ENCODE data around the gene CLECL1.
"Not testable (repeated sequence)": the region's sequence is repeated elsewhere in the genome, so short reads cannot be mapped to it uniquely, and the experiment has no call there.

Gene CLECL1

GRCh38 chr12:9707864-9708808 lies 24.8 kb downstream of the CLECL1 start:
- DNase-seq = peak; percentile 49 to 54 (median 52)
- Histone ChIP-seq H3K9me3 (ENCODE audit: control insufficient read depth, low read length) (no peaks in the 10 kb centered on the region), H3K27ac (ENCODE audit: insufficient read depth, low read length, poor library complexity, severe bottlenecking) (peak overlapping the region; percentile 77), H3K36me3 (ENCODE audit: control insufficient read depth, insufficient read depth, low read length) (no peaks in the 10 kb centered on the region), H3K27me3 (replicated peaks; ENCODE audit: control insufficient read depth, insufficient read depth, low read length, poor library complexity, severe bottlenecking) (no peaks in the 10 kb centered on the region), H3K4me1 (ENCODE audit: control insufficient read depth, insufficient read depth, low read length, poor library complexity, severe bottlenecking) (peaks cover 19% of the 10 kb centered on the region), H3K4me3 (ENCODE audit: insufficient read depth, low read depth, low read length, poor library complexity, severe bottlenecking) (peak overlapping the region; percentile 39)

GRCh38 chr12:9707356-9707755 lies 25.5 kb downstream of the CLECL1 start:
- Histone ChIP-seq H3K4me3 (ENCODE audit: insufficient read depth, low read depth, low read length, poor library complexity, severe bottlenecking) (no peak overlapping the region), H3K27ac (ENCODE audit: insufficient read depth, low read length, poor library complexity, severe bottlenecking) (peak overlapping the region; percentile 77), H3K9me3 (ENCODE audit: control insufficient read depth, low read length) (no peaks in the 10 kb centered on the region), H3K27me3 (replicated peaks; ENCODE audit: control insufficient read depth, insufficient read depth, low read length, poor library complexity, severe bottlenecking) (no peaks in the 10 kb centered on the region), H3K36me3 (ENCODE audit: control insufficient read depth, insufficient read depth, low read length) (no peaks in the 10 kb centered on the region), H3K4me1 (ENCODE audit: control insufficient read depth, insufficient read depth, low read length, poor library complexity, severe bottlenecking) (peaks cover 23% of the 10 kb centered on the region)
- no peak for DNase-seq

DNA sequence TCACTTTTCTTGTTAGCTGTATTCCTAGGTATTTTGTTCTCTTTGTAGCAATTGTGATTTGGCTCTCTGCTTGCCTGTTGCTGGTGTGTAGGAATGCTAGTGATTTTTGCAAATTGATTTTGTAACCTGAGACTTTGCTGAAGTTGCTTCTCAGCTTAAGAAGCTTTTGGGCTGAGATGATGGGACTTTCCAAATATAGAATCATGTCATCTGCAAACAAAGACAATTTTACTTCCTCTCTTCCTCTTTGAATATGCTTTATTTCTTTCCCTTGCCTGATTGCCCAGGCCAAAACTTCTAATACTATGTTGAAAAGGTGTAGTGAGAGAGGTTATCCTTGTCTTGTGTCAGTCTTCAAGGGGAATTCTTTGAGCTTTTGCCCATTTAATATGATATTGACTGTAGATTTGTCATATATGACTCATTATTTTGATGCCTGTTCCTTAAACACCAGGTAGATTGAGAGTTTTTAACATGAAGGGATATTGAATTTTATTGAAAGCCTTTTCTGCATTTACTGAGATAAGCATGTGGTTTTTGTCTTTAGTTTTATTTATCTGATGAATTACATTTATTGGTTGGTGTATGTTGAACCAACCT lies 26.7 kb downstream of the CLECL1 start:
- Histone ChIP-seq H3K9me3 (ENCODE audit: control insufficient read depth, low read length) (no peaks in the 10 kb centered on the region), H3K36me3 (ENCODE audit: control insufficient read depth, insufficient read depth, low read length) (no peaks in the 10 kb centered on the region), H3K27me3 (replicated peaks; ENCODE audit: control insufficient read depth, insufficient read depth, low read length, poor library complexity, severe bottlenecking) (no peaks in the 10 kb centered on the region), H3K4me3 (ENCODE audit: insufficient read depth, low read depth, low read length, poor library complexity, severe bottlenecking) (no peak overlapping the region), H3K4me1 (ENCODE audit: control insufficient read depth, insufficient read depth, low read length, poor library complexity, severe bottlenecking) (peaks cover 30% of the 10 kb centered on the region), H3K27ac (ENCODE audit: insufficient read depth, low read length, poor library complexity, severe bottlenecking) (no peak overlapping the region)
- no peak for DNase-seq

GRCh38 chr12:9704561-9704960 lies 28.3 kb downstream of the CLECL1 start:
- DNase-seq; H3K27ac ChIP-seq (ENCODE audit: insufficient read depth, low read length, poor library complexity, severe bottlenecking): not testable (repeated sequence)
- peaks cover 30% of the 10 kb centered on the region for H3K4me1 ChIP-seq (ENCODE audit: control insufficient read depth, insufficient read depth, low read length, poor library complexity, severe bottlenecking)

GRCh38 chr12:9702255-9702654 lies 30.6 kb downstream of the CLECL1 start:
- H3K36me3 ChIP-seq (ENCODE audit: control insufficient read depth, insufficient read depth, low read length) = no peaks in the 10 kb centered on the region
- peak overlapping the region; percentile 60 for H3K27ac ChIP-seq (ENCODE audit: insufficient read depth, low read length, poor library complexity, severe bottlenecking)
- DNase-seq = peak in 2 of 3 donors; percentile 28 to 34
- peaks cover 7% of the 10 kb centered on the region for H3K9me3 ChIP-seq (ENCODE audit: control insufficient read depth, low read length)
- H3K4me3 ChIP-seq (ENCODE audit: insufficient read depth, low read depth, low read length, poor library complexity, severe bottlenecking) = peak overlapping the region; percentile 1
- H3K27me3 ChIP-seq (replicated peaks; ENCODE audit: control insufficient read depth, insufficient read depth, low read length, poor library complexity, severe bottlenecking) = no peaks in the 10 kb centered on the region
- peaks cover 17% of the 10 kb centered on the region for H3K4me1 ChIP-seq (ENCODE audit: control insufficient read depth, insufficient read depth, low read length, poor library complexity, severe bottlenecking)

More at GRCh38 chr12:9704561-9704960, 28.3 kb downstream of the CLECL1 start:
- not testable (repeated sequence) for H3K9me3 ChIP-seq (ENCODE audit: control insufficient read depth, low read length); H3K27me3 ChIP-seq (replicated peaks; ENCODE audit: control insufficient read depth, insufficient read depth, low read length, poor library complexity, severe bottlenecking); H3K4me3 ChIP-seq (ENCODE audit: insufficient read depth, low read depth, low read length, poor library complexity, severe bottlenecking); H3K36me3 ChIP-seq (ENCODE audit: control insufficient read depth, insufficient read depth, low read length)

DNA sequence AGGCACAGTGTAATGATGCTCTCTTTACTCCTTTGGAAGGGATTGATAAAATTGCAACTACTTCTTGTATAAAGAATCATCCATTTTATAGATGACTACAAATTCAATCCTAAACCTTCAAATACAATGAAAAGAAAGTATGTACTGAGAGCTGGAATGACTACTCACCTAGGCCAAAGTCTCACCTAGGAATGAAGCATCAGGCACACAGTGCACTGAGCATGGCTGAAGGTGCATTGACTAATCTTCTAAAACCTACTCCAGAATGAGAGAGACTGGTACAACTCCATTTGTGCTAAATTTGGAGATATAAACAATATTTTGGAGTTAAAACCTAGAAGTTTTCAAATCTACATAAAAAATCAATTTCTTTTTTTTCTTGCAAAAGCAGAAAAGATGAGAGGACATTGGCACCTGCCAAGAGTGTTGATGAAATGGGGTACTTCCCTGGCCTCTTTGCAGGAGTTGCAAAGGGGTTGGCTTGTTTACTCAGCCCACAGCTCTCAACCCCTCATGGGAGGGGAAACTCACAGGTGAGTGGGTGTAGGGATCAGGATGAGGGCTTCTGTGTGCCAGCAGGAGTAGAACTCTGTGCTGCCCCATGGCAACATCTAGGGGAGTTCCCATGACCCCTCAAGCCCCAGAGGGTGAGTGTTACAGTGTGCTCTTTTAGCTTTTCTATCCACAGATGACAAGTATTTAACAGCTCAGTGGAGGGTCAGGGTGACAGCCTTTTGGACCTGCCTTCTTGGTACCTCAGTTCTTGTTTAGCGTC lies 31.3 kb downstream of the CLECL1 start:
- peak overlapping the region; percentile 1 for H3K4me3 ChIP-seq (ENCODE audit: insufficient read depth, low read depth, low read length, poor library complexity, severe bottlenecking)
- H3K4me1 ChIP-seq (ENCODE audit: control insufficient read depth, insufficient read depth, low read length, poor library complexity, severe bottlenecking) = peaks cover 16% of the 10 kb centered on the region
- H3K9me3 ChIP-seq (ENCODE audit: control insufficient read depth, low read length) = peaks cover 7% of the 10 kb centered on the region
- H3K36me3 ChIP-seq (ENCODE audit: control insufficient read depth, insufficient read depth, low read length) = no peaks in the 10 kb centered on the region
- H3K27ac ChIP-seq (ENCODE audit: insufficient read depth, low read length, poor library complexity, severe bottlenecking) = peak overlapping the region; percentile 60
- H3K27me3 ChIP-seq (replicated peaks; ENCODE audit: control insufficient read depth, insufficient read depth, low read length, poor library complexity, severe bottlenecking) = no peaks in the 10 kb centered on the region
- DNase-seq = no peak

DNA sequence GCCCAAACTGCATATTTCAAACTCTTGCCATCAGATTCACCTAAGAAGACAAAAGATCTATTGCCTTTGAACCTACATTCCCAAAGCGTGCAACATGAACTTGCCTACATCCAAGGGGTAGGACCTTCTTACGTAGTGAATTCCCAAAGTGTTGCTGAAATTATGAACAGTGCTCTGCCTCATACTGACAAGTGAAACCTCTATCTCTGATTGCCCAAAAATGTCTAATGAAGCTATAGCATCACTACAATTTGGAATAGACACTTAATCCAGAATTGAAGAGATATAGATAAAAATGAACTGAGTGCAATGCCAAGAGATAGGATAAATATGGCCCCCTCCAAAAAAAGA lies 32.3 kb downstream of the CLECL1 start:
- Histone ChIP-seq H3K27me3 (replicated peaks; ENCODE audit: control insufficient read depth, insufficient read depth, low read length, poor library complexity, severe bottlenecking) (no peaks in the 10 kb centered on the region), H3K36me3 (ENCODE audit: control insufficient read depth, insufficient read depth, low read length) (peaks cover 2% of the 10 kb centered on the region), H3K4me3 (ENCODE audit: insufficient read depth, low read depth, low read length, poor library complexity, severe bottlenecking) (no peak overlapping the region), H3K9me3 (ENCODE audit: control insufficient read depth, low read length) (peaks cover 10% of the 10 kb centered on the region), H3K4me1 (ENCODE audit: control insufficient read depth, insufficient read depth, low read length, poor library complexity, severe bottlenecking) (peaks cover 11% of the 10 kb centered on the region), H3K27ac (ENCODE audit: insufficient read depth, low read length, poor library complexity, severe bottlenecking) (no peak overlapping the region)
- no peak for DNase-seq

GRCh38 chr12:9699898-9700605 lies 32.8 kb downstream of the CLECL1 start:
- Histone ChIP-seq H3K27me3 (replicated peaks; ENCODE audit: control insufficient read depth, insufficient read depth, low read length, poor library complexity, severe bottlenecking) (no peaks in the 10 kb centered on the region), H3K4me3 (ENCODE audit: insufficient read depth, low read depth, low read length, poor library complexity, severe bottlenecking) (no peak overlapping the region), H3K9me3 (ENCODE audit: control insufficient read depth, low read length) (peaks cover 11% of the 10 kb centered on the region), H3K36me3 (ENCODE audit: control insufficient read depth, insufficient read depth, low read length) (peaks cover 8% of the 10 kb centered on the region), H3K4me1 (ENCODE audit: control insufficient read depth, insufficient read depth, low read length, poor library complexity, severe bottlenecking) (peaks cover 11% of the 10 kb centered on the region), H3K27ac (ENCODE audit: insufficient read depth, low read length, poor library complexity, severe bottlenecking) (no peak overlapping the region)
- DNase-seq = no peak

DNA sequence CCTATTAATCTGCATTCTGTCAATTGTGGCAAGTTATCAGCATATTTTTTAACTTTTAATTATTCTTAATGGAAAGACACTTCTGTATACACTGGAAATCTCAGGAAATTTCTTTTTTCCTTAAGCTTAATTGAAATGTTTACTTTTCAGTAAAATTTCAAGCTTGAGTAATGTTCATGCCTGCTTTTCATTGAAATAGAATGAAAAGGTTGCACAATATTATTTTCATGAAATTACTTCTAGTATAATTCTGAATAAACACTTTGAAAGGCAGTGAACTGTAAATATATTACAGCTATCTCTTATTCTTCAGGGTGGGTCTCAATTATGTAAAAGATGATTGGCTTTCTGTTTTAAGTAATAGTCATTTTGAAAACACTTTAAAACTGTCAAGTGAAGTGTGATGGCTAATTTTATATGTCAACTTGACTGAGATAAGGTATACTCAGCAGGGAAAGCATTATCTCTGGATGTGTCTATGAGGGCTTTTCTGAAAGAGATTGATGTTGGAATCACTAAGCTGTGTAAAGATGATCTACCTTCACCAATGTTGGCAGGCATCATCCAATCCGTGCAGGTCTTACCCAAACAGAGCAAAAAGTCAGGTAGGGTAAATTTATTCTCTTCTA lies 33.5 kb downstream of the CLECL1 start:
- no peak overlapping the region for H3K4me3 ChIP-seq (ENCODE audit: insufficient read depth, low read depth, low read length, poor library complexity, severe bottlenecking)
- no peaks in the 10 kb centered on the region for H3K27me3 ChIP-seq (replicated peaks; ENCODE audit: control insufficient read depth, insufficient read depth, low read length, poor library complexity, severe bottlenecking)
- peaks cover 11% of the 10 kb centered on the region for H3K9me3 ChIP-seq (ENCODE audit: control insufficient read depth, low read length)
- H3K27ac ChIP-seq (ENCODE audit: insufficient read depth, low read length, poor library complexity, severe bottlenecking) = no peak overlapping the region
- peaks cover 11% of the 10 kb centered on the region for H3K4me1 ChIP-seq (ENCODE audit: control insufficient read depth, insufficient read depth, low read length, poor library complexity, severe bottlenecking)
- H3K36me3 ChIP-seq (ENCODE audit: control insufficient read depth, insufficient read depth, low read length) = peaks cover 14% of the 10 kb centered on the region
- DNase-seq = no peak

Measured in effector memory CD4-positive, alpha-beta T cell (primary cell).